Pancreas (tissue), 8 donors: ENCODE data around the gene CAMK1G. TPM values are rescaled to one million over a fixed set of nuclear protein-coding genes. Genes with fewer than 3 reads are reported as not detected.

Source experiments
- microRNA-seq, 2 donors: library from miRNA; unstranded; fragments of <30 nt; microRNA quantifications; one replicate each; pipeline versions ENCODE4 to v1.1.0, GENCODE V29; 2019 to 2020
- polyA plus RNA-seq, 2 donors: library from polyadenylated mRNA; stranded (reverse); fragments of 200-250 nt; gene quantifications; one replicate each; pipeline ENCODE4 v1.2.3, GENCODE V29; 2013
- total RNA-seq, 6 donors: library from RNA; stranded (reverse); fragmentation: NEBNext Ultra II Directional in 4 of 6; extraction: Animal tissue kit (Norgen Biotek cat#: 25700) in 4 of 6; gene quantifications; one replicate each; pipeline versions ENCODE4 v1.2.1 to v1.2.4, GENCODE V29; 2021 to 2023
- donor health status: healthy with polysubstance abuse.
- donor health status: DM: no; HTN: no; CAD: no; lungs with moderate emphysema.
- donor health status: DM: no; HTN: no; CAD: no.
- donor health status: Bipolar disorder and iron deficiency.
- donor health status: DM: yes; HTN: yes; CAD: no.
- donor health status: DM: no; HTN: no; CAD: no.
- donor health status: DM: no; HTN: no; CAD: no.
- donor health status: DM: yes; HTN: yes; CAD: no.

Gene CAMK1G
- total and polyA plus RNA-seq, 8 donors: 0.06 to 1.2 (median 0.21) TPM; not detected in 2

Small RNAs within 50 kb of the gene (microRNA-seq; reads per million reads assigned to microRNA genes)
- gene MIR4260: 0 reads per million in 2 donors

Other genes with a start within 250 kb of the CAMK1G start
- gene LAMB3, start 68.7 kb downstream of the CAMK1G start, total RNA-seq: 10 to 100 TPM in 2 of 6 donors, 1 to 10 TPM in 4; 2.7 to 25.8 (median 4.9) TPM
- gene LAMB3, start 68.7 kb downstream of the CAMK1G start, polyA plus RNA-seq: 1 to 10 TPM; 1.4 to 2.2 TPM
- gene G0S2, start 91.7 kb downstream of the CAMK1G start, total RNA-seq: 10 to 100 TPM in 3 of 6 donors, 1 to 10 TPM in 3; 2.9 to 69.8 (median 11.2) TPM
- gene G0S2, start 91.7 kb downstream of the CAMK1G start, polyA plus RNA-seq: 10 to 100 TPM; 17.4 to 18.7 TPM
- 1 to 10 TPM in 3 of 6 donors, under 1 TPM in 2, not detected in 1; 0.51 to 5.6 (median 1.4) TPM for gene HSD11B1, start 121.1 kb downstream of the CAMK1G start, total RNA-seq
- gene HSD11B1, start 121.1 kb downstream of the CAMK1G start, polyA plus RNA-seq: under 1 TPM in 1 of 2 donors, not detected in 1; 0.47 TPM
- 1 to 10 TPM in 4 of 6 donors, under 1 TPM in 2; 0.42 to 5.5 (median 1.5) TPM for gene TRAF3IP3, start 172.3 kb downstream of the CAMK1G start, total RNA-seq
- gene TRAF3IP3, start 172.3 kb downstream of the CAMK1G start, polyA plus RNA-seq: 1 to 10 TPM in 1 of 2 donors, under 1 TPM in 1; 0.68 to 1.4 TPM
- gene C1orf74, start 200.8 kb downstream of the CAMK1G start, total RNA-seq: 1 to 10 TPM in 1 of 6 donors, under 1 TPM in 5; 0.39 to 1.2 (median 0.78) TPM
- gene C1orf74, start 200.8 kb downstream of the CAMK1G start, polyA plus RNA-seq: under 1 TPM; 0.80 to 0.92 TPM
- gene IRF6, start 222.4 kb downstream of the CAMK1G start, total RNA-seq: 10 to 100 TPM; 17.3 to 36.8 (median 22.0) TPM
- 10 to 100 TPM in 1 of 2 donors, 1 to 10 TPM in 1; 7.7 to 13.1 TPM for gene IRF6, start 222.4 kb downstream of the CAMK1G start, polyA plus RNA-seq
- gene UTP25, start 244.3 kb downstream of the CAMK1G start, total RNA-seq: 1 to 10 TPM; 2.4 to 4.4 (median 3.7) TPM
- gene UTP25, start 244.3 kb downstream of the CAMK1G start, polyA plus RNA-seq: 1 to 10 TPM in 1 of 2 donors, under 1 TPM in 1; 0.95 to 1.9 TPM